Retina (tissue), 1 donor: Measurements from ENCODE around the gene CYP21A2.

ENCODE experiments used
- DNase-seq: peaks from one replicate; pipeline ENCODE4 v3.0.0-alpha.2; 2016

CYP21A2 gene

GRCh38 chr6:32083812-32084768 is 45.9 kb downstream of the CYP21A2 start:
- no peak for DNase-seq

GRCh38 chr6:32084780-32085179 is 46.6 kb downstream of the CYP21A2 start:
- DNase-seq, result no peak

- no peak for DNase-seq
These were observed 47.7 kb downstream of the CYP21A2 start for GRCh38 chr6:32085759-32086459.

- DNase-seq, result peak; percentile 23
These were observed 48.7 kb downstream of the CYP21A2 start for GRCh38 chr6:32086661-32087573.

- DNase-seq, result peak; percentile 26
These were observed 49.6 kb downstream of the CYP21A2 start for GRCh38 chr6:32087574-32088486.

- no peak for DNase-seq
These were observed 50.4 kb downstream of the CYP21A2 start for GRCh38 chr6:32088487-32089049.

GRCh38 chr6:32089082-32089828 is 51.0 kb downstream of the CYP21A2 start:
- no peak for DNase-seq
